TTC549 (cell line): ENCODE results near the gene PPP4R1.
"Not testable (repeated sequence)": the region's sequence is repeated elsewhere in the genome, so short reads cannot be mapped to it uniquely, and the experiment has no call there.

Source experiments
- FAIRE-seq: peaks from 2 replicates; lab custom pipeline; 2012; peaks lifted over from hg19 to GRCh38; lab: Jason Lieb, UNC

Gene PPP4R1

GRCh38 chr18:9628984-9629383, 14.6 kb upstream of the PPP4R1 start:
- no peak for FAIRE-seq

DNA sequence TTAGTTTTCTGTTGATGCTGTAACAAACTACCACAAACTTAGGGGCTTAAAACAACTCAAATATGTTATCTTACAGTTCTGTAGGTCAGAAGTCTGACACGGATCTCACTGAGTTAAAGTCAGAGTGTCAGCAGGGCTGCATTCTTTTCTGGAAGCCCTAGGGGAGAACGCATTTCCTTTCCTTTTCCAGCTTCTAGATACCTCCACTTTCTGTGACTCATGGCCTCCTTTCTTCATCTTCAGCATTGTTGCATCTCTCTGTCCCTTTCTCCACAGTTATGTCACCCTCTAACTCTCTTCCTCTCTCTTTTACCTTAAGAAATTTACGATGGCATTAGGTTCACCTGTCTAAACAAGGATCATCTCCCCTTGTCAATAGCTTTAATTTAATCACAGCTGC, 13.3 kb upstream of the PPP4R1 start:
- FAIRE-seq = no peak

- FAIRE-seq = no peak
These were observed 5.6 kb upstream of the PPP4R1 start for GRCh38 chr18:9619990-9620389.

DNA sequence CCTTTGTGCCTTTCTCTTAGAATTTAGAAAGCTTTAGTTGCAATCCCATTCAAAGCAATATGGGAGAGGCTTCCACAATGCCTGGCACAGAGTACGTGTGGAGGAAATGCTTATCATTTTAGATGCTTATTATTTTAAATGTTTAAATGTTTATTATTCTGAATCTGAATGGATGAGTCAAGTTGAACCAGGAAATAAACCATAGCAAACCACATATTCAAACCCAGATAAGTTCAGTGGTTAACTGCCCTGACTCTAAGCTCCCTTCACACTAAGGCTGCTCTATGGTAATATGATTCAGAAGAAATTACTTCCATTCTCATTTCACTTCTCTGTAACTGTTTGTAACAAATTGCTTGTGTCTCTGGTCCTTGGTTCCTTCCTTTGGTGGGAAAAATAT, 5.2 kb upstream of the PPP4R1 start:
- FAIRE-seq = no peak

- FAIRE-seq = no peak
These were observed 4.7 kb upstream of the PPP4R1 start for GRCh38 chr18:9619056-9619455.

DNA sequence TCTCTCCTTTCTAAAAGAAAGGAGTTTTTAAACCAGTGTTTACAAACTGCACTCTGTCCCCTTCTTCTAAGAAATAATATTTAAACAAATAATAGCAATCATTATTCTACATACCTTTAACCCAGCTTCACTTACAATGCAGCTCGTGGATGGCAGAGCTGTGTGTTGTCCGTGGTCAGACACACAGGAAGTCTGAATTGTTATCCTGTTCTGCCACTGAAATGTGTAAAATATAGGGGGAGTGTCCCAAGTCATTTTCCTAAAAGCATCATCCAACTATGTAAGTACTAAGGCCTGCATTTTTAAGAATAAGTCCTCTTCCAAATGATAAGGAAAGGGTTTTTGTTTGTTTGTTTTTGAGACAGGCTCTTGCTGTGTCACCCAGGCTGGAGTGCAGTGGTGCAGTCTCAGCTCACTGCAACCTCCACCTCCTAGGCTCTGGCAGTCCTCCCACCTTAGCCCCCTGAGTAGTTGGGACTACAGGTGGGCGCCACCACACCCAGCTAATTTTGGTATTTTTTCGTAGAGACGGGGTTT, 2.7 kb upstream of the PPP4R1 start:
- FAIRE-seq = no peak

DNA sequence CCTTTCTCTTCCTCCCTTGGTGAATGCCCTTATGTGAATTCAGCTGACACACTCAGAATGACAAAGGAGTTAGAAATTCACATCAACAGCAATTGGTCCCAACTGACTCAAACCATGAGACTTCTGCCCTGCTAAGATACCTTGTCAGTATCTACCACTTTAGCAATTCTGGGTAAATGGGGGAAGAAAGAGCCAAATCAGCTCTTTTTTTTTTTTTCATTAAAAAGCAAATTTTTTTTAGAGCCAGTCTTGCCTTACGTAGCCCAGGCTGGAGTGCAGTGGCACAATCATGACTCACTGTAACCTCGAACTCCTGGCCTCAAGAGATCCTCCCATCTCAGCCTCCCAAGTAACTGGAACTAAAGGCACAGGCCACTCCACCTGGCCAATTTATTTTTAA, 1.7 kb upstream of the PPP4R1 start:
- no peak for FAIRE-seq

- no peak for FAIRE-seq
These were observed 980 bp upstream of the PPP4R1 start for GRCh38 chr18:9615280-9615797.

DNA sequence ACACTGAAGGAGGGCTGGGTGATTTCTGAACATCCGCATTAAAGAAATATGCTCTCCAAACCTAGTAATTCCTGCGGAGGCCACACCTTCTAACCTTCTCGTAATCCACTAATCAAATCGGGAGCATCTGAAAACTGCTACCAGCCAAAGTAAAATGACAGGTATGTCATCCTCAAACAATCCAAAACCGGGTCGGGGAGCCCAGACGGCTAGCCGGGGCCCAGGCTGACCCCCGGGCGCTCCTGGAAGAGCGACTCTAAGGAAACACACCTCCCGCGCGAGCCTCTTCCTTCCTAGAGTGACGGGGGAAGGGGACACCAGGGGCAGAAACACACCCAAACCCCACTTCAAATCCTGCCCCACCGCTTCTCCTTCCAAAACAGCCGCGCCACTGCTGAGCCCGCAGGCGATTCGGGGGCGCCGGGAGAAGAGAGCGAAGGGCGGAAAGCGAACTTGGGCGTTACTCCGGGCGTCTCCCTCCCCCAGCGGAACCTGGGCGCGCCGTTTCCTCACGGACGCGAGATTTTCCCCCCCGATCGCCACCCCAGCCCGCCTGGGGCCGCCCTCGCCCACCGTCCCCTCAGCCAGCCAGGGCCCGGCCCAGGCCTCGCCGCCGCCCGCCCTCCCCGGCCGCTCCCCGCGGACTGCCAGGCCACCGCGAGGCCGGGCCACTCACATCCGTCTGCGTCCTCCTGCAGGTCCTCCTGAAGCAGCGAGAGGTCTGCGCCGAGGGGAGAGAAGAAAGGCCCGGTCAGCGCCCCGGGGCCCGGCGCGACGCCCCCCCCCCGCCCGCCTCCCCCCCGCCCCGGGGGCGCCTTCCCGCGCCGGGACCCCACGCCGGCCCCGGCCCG, 584 bp downstream of the PPP4R1 start:
- no peak for FAIRE-seq

DNA sequence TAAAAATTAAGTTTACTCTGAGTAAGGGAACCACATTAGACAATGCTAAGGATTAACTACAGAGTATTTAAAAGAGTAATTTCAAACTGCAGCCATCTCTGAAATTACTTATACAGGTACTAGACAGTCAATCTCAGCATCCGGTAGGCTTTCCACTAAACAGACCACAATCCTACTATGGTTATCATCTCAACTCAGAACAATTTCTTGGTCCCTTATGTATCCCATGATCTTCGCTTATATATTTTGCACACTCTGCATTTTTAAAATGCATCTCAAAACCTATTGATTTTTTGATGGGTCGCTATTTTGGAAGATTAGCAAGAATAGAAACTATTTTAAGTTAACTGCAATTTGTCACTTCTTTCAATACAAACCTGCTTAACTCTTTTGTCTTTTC, 1.4 kb downstream of the PPP4R1 start:
- no peak for FAIRE-seq

- FAIRE-seq = no peak
These were observed 2.0 kb downstream of the PPP4R1 start for GRCh38 chr18:9612215-9612830.

DNA sequence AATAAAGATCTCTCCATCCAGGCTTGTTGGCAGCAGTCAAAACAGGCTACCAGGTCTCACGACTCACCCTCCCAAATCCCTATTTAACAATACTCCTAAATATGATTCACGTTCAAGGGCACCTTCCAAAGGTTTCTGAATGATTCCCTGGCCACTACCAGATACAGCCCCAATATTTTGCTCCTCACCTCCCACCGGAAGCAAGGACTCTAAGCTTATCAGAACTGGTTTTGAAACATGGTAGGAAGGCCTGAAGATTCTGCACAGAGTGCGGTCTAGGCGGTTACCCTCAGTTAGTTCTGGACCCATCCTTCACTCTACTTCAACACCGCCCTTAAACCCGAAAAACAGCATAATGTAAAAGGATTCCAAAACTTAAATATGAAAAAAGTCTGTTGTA, 5.2 kb downstream of the PPP4R1 start:
- no peak for FAIRE-seq

DNA sequence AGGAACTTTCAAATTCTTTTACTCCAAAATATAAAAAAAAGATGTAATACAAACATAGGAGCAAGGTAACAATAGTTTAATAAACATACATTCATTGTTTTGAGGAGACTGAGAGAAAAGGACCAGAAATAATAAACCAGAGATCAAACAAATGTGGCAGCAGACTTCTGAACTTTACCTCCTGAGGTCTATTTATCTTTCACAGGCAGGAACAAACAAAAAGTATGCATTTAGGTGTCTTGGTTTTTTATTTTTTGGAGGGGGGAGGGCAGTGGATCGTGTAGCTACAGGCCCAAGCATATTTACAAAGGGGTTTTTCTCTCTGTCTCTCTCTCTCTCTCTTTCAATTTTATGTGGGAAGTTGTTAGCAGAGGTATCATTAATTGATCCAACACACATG, 5.6 kb downstream of the PPP4R1 start:
- FAIRE-seq = no peak

DNA sequence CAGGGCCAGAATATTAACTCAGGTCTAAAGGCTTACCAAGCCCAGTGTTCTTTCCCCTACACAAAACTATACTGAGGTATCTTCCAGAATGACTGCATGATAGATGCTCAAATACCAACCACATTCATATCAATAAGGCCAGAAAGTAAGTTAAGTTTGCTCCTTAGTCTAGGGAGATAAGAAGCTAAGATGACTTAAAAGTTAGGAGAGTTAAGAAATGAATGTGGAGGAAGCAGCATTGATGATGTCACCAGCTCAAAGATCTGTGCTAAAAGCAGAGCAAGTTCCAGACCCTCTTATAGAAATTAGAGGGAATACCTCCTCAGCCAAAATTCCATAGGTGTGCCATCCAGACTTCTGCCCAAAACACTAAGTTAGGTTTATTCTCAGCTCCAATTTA, 6.1 kb downstream of the PPP4R1 start:
- FAIRE-seq = no peak

DNA sequence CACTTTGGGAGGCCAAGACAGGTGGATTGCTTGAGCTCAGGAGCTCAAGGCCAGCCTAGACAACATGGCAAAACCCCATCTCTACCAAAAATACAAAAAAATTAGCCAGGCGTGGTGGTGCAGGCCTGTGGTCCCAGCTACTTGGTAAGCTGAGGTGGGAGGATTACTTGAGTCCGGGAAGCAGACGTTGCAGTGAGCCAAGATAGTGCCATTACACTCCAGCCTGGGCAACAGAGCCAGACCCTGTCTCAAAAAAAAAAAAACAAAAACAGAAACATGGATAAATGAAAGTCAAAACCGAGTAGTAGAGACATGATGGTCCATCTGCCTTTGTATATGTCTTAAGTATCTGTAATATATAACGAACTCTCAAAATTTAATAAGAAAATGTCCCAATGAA, 7.2 kb downstream of the PPP4R1 start:
- FAIRE-seq = not testable (repeated sequence)

GRCh38 chr18:9606039-9606438, 8.3 kb downstream of the PPP4R1 start:
- FAIRE-seq = no peak

GRCh38 chr18:9604348-9604747, 10.0 kb downstream of the PPP4R1 start:
- no peak for FAIRE-seq

DNA sequence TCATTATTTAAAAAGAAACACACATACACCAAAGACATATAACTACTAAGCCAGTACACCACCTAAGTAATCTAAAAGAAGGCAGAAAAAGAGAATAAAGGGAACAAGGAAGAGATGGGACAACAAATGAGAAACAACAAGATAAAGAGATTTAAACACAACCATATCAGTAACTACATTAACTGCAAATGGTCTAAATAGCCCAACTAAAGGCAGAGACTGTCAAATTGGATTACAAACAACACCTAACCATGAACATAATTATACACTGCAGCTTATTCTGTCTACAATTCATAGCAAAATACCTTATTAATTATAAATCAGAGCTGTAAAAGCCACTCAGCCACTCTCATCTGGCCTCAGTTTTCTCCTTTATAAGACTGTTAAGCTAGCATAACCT, 15.0 kb downstream of the PPP4R1 start:
- no peak for FAIRE-seq

DNA sequence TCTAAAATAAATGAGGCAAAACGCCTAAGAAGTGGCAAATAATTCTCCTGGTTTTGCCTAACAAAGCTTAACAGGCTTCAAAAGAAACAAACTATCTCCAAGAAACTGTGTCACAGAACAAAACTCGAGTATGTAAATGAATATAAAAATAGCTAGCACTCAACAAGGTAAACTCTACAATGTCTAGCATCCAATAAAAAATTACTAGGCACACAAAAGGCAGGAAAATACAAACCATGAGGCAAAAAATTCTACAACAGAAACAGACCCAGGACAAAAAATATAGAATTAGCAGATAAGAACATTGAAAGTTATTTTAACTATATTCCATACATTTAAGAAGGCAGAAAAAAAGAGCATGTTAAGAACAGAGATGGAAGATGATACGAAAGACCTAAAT, 16.8 kb downstream of the PPP4R1 start:
- no peak for FAIRE-seq

DNA sequence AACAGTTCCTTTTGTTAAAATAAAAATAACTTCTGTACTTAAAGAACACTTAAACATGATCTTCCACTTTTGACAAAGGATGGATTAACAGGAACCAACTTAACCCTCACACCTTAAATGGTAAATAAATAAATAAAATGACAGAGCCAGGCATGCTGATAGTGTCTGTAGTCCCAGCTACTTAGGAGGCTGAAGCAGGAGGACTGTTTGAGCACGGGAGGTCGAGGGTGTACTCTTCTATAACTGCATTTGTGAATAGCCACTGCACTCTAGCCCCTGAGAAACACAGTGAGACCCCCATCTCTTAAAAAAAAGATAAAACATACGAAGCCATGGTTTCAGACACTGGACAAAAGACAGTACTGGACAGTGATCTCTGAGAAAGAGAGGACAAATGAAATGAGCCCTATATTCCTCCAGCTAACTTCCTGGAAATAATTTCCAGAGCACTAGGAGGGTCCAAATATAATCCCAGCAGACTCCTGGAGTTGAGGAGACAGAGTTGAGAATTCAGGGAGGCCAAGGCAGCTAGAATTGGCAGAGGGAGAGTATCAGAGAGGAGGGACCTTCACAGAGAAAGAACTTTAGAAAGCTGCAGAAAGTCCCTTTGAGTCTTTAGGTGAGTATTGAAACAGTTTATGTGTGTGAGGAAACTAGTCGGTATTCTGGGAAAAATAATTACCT, 17.4 kb downstream of the PPP4R1 start:
- FAIRE-seq = no peak

DNA sequence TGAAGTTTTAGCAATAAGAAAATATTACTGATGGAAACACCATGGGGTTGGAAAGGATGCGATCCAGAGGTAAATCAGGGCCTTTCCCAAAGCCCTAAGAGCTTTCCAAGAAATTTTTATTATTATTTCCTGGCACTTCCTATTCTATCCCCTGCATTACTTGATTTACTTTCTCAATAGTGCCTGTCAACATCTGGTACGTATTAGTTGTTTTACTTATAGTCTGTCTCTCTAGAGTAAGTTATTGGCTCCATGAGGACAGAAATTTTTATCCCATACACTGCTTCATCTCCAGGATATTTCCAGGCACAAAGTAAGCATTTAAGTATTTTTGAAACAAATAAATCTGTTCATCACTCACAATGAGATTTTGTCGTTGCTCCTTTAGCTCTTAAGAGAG, 18.1 kb downstream of the PPP4R1 start:
- no peak for FAIRE-seq

DNA sequence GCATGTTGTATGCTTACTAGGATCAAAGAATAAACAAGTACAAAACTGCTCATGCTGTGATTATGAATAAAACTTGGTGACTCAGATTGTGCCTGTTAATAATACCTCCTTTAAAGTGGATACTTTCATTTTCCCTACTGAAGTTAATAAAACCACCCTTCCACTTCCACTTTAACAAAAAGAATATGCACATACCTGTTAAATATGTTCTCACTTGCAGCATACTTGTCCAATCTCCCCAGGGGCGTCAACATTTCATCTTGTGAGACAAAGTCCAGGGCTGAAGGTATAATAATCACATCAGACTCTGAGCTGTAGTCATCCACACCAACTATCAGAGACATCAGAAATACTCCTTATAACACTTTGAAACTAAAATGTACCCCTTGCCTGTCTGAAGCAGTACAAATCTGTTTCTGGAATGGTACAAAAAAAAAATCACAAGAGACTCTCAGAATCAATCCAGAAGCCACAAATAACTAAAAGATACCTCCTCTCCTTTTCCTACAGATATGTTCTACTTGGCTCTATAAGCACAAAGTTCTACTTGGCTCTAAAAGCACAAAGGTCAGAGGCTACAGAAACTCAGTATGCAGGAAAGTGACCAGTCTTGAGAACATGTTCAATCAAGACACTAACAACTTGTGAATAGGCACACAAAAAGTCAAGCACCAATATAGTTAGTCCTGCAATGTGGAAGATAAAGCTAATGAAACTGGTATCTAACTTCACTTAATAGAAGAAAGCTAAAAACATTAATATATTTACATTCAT, 19.3 kb downstream of the PPP4R1 start:
- no peak for FAIRE-seq
